K562 treated with DMSO at 1 percent for 12 hours (cell line): ENCODE measurements around the gene GNPNAT1. TPM values are rescaled to one million over a fixed set of nuclear protein-coding genes. Genes with fewer than 3 reads are reported as not detected.

Experiments used
- total RNA-seq: library from RNA; unstranded; fragments of 300-600 nt; gene quantifications from 2 replicates; pipeline ENCODE4 v1.2.3, GENCODE V29; 2022; ENCODE audit not compliant: insufficient read depth

GNPNAT1 gene
- 2.8 and 10.4 TPM in 2 replicates for total RNA-seq

GRCh38 chr14:52791223-52792096 lies at the start of gene GNPNAT1:
TSS of gene GNPNAT1 (minus strand) at chr14:52791607. CDS start at chr14:52784650, 6,957 bp downstream.

GRCh38 chr14:52729925-52730708 lies 61.3 kb downstream of the GNPNAT1 start, which contains the start of gene STYX:
TSS of gene STYX (plus strand) at chr14:52730166. CDS start at chr14:52730475, 309 bp downstream.

Other genes starting within 250 kb of the GNPNAT1 start
- 1.2 and 7.1 TPM in 2 replicates for gene TXNDC16, start 239.1 kb downstream of the GNPNAT1 start, total RNA-seq
- not detected in 2 replicates for gene GPR137C, start 238.8 kb downstream of the GNPNAT1 start, total RNA-seq
- gene ERO1A, start 96.0 kb downstream of the GNPNAT1 start, total RNA-seq, result 10.5 and 25.9 TPM in 2 replicates
- 46.1 and 66.1 TPM in 2 replicates for gene PSMC6, start 84.4 kb downstream of the GNPNAT1 start, total RNA-seq
- 2.4 and 5.2 TPM in 2 replicates for gene STYX, start 61.4 kb downstream of the GNPNAT1 start, total RNA-seq
- 2.5 and 6.2 TPM in 2 replicates for gene FERMT2, start 159.4 kb upstream of the GNPNAT1 start, total RNA-seq